Stimulated activated CD4-positive, alpha-beta T cell treated with anti-CD3 and anti-CD28 coated beads, Interleukin-4, amount 100 ng/mL, for 24 hours (primary cell): ENCODE data around the gene PAFAH1B2.
"Not testable (repeated sequence)": the region's sequence is repeated elsewhere in the genome, so short reads cannot be mapped to it uniquely, and the experiment has no call there.

Experiments
- DNase-seq: peaks from one replicate; pipeline ENCODE4 v3.0.0-alpha.2; 2020

Gene PAFAH1B2

GRCh38 chr11:117128289-117128688 lies 15.8 kb upstream of the PAFAH1B2 start:
- no peak for DNase-seq

GRCh38 chr11:117130396-117130795 lies 13.7 kb upstream of the PAFAH1B2 start:
- DNase-seq = not testable (repeated sequence)

GRCh38 chr11:117130879-117131278 lies 13.2 kb upstream of the PAFAH1B2 start:
- DNase-seq = no peak

GRCh38 chr11:117134431-117134830 lies 9.7 kb upstream of the PAFAH1B2 start:
- no peak for DNase-seq

- not testable (repeated sequence) for DNase-seq
Observed at GRCh38 chr11:117134979-117135378, 9.1 kb upstream of the PAFAH1B2 start.

GRCh38 chr11:117137223-117138086 lies 6.6 kb upstream of the PAFAH1B2 start:
- not testable (repeated sequence) for DNase-seq

- DNase-seq = peak; percentile 34
Observed at GRCh38 chr11:117143390-117143789, 697 bp upstream of the PAFAH1B2 start.

- DNase-seq = peak; percentile 19
Observed at GRCh38 chr11:117144477-117145392, 648 bp downstream of the PAFAH1B2 start.

- DNase-seq = no peak
Observed at GRCh38 chr11:117145393-117145761, 1.3 kb downstream of the PAFAH1B2 start.

GRCh38 chr11:117146521-117146920 lies 2.4 kb downstream of the PAFAH1B2 start:
- no peak for DNase-seq

GRCh38 chr11:117152066-117152465 lies 8.0 kb downstream of the PAFAH1B2 start:
- no peak for DNase-seq

- DNase-seq = no peak
Observed at GRCh38 chr11:117154468-117154867, 10.4 kb downstream of the PAFAH1B2 start.

GRCh38 chr11:117157507-117157906 lies 13.4 kb downstream of the PAFAH1B2 start:
- no peak for DNase-seq

- DNase-seq = no peak
Observed at GRCh38 chr11:117159892-117160291, 15.8 kb downstream of the PAFAH1B2 start.

GRCh38 chr11:117160826-117161225 lies 16.7 kb downstream of the PAFAH1B2 start:
- no peak for DNase-seq

- no peak for DNase-seq
Observed at GRCh38 chr11:117166491-117166890, 22.4 kb downstream of the PAFAH1B2 start.

- no peak for DNase-seq
Observed at GRCh38 chr11:117169736-117170135, 25.6 kb downstream of the PAFAH1B2 start.

GRCh38 chr11:117170210-117170609 lies 26.1 kb downstream of the PAFAH1B2 start:
- no peak for DNase-seq

GRCh38 chr11:117171007-117171403 lies 26.9 kb downstream of the PAFAH1B2 start:
- no peak for DNase-seq

GRCh38 chr11:117171404-117172061 lies 27.4 kb downstream of the PAFAH1B2 start:
- no peak for DNase-seq

GRCh38 chr11:117172724-117173421 lies 28.8 kb downstream of the PAFAH1B2 start:
- DNase-seq = no peak

GRCh38 chr11:117175104-117175503 lies 31.0 kb downstream of the PAFAH1B2 start:
- DNase-seq = no peak

- no peak for DNase-seq
Observed at GRCh38 chr11:117175781-117176180, 31.7 kb downstream of the PAFAH1B2 start.
